Activated CD4-positive, alpha-beta memory T cell treated with anti-CD3 and anti-CD28 coated beads, Interleukin-2, amount 10 ng/mL, durations not matched to agents 7 days and 5 days (primary cell): ENCODE measurements around the gene ENOX1. TPM values are rescaled to one million over a fixed set of nuclear protein-coding genes. Genes with fewer than 3 reads are reported as not detected.

Experiments
- CTCF ChIA-PET: fragments of 350-600 bp; sonication (Branson Sonifier 250); formaldehyde crosslinking; loops from one replicate; lab custom pipeline; 2021; ENCODE audit warnings: antibody characterized with exemption, inconsistent platforms; lab: Charles Lee
- POLR2A ChIA-PET: fragments of 350-600 bp; sonication (Branson Sonifier 250); formaldehyde crosslinking; loops from one replicate; lab custom pipeline; 2021; ENCODE audit warnings: antibody characterized with exemption; lab: Charles Lee
- DNase-seq: peaks from one replicate; pipeline ENCODE4 v3.0.0-alpha.2; 2020
- H3K27ac Mint-ChIP-seq: one replicate; pipeline ENCODE4 v1.8.0; 2021; ENCODE audit warnings: mild to moderate bottlenecking, mixed read lengths
- H3K27me3 Mint-ChIP-seq: one replicate; pipeline ENCODE4 v1.8.0; 2021; ENCODE audit warnings: mixed read lengths
- H3K36me3 Mint-ChIP-seq: one replicate; pipeline ENCODE4 v1.8.0; 2021; ENCODE audit warnings: low read depth, mixed read lengths
- H3K4me1 Mint-ChIP-seq: one replicate; pipeline ENCODE4 v1.8.0; 2021; ENCODE audit warnings: mixed read lengths
- H3K4me3 Mint-ChIP-seq: one replicate; pipeline ENCODE4 v1.8.0; 2021; ENCODE audit warnings: mild to moderate bottlenecking, mixed read lengths
- H3K9me3 Mint-ChIP-seq: one replicate; pipeline ENCODE4 v1.8.0; 2021; ENCODE audit warnings: mixed read lengths
- total RNA-seq, 2 experiments: library from RNA; stranded (reverse); gene quantifications; one replicate each; pipeline ENCODE4 v1.2.3, GENCODE V29; 2021

ENOX1 gene
- total RNA-seq, 2 experiments from 2014 or later = 0.25 to 0.38 TPM

- no peaks in the 10 kb centered on the region for H3K4me1 Mint-ChIP-seq
- ChIA-PET CTCF (no interaction called here), POLR2A (no interaction called here)
- H3K4me3 Mint-ChIP-seq = no peak overlapping the region
- no peak for DNase-seq
- H3K9me3 Mint-ChIP-seq = no peaks in the 10 kb centered on the region
- no peaks in the 10 kb centered on the region for H3K36me3 Mint-ChIP-seq
- peaks cover 4% of the 10 kb centered on the region for H3K27me3 Mint-ChIP-seq
- no peak overlapping the region for H3K27ac Mint-ChIP-seq
Measured at GRCh38 chr13:43516401-43516833, 270.4 kb downstream of the ENOX1 start.

- no peak for DNase-seq
- H3K4me3 Mint-ChIP-seq = no peak overlapping the region
- no peaks in the 10 kb centered on the region for H3K9me3 Mint-ChIP-seq
- no peaks in the 10 kb centered on the region for H3K36me3 Mint-ChIP-seq
- POLR2A ChIA-PET = no interaction called here
- H3K4me1 Mint-ChIP-seq = no peaks in the 10 kb centered on the region
- H3K27ac Mint-ChIP-seq = no peak overlapping the region
- H3K27me3 Mint-ChIP-seq = peaks cover 4% of the 10 kb centered on the region
- CTCF ChIA-PET = no interaction called here
Measured at GRCh38 chr13:43515531-43515930, 271.2 kb downstream of the ENOX1 start.

GRCh38 chr13:43514311-43514710, 272.5 kb downstream of the ENOX1 start:
- ChIA-PET POLR2A (no interaction called here), CTCF (no interaction called here)
- Mint-ChIP-seq H3K4me3 (no peak overlapping the region), H3K9me3 (no peaks in the 10 kb centered on the region), H3K27me3 (peaks cover 4% of the 10 kb centered on the region), H3K4me1 (no peaks in the 10 kb centered on the region), H3K36me3 (no peaks in the 10 kb centered on the region), H3K27ac (no peak overlapping the region)
- DNase-seq = no peak

GRCh38 chr13:43512221-43512620, 274.6 kb downstream of the ENOX1 start:
- H3K27me3 Mint-ChIP-seq = peaks cover 4% of the 10 kb centered on the region
- ChIA-PET POLR2A (no interaction called here), CTCF (no interaction called here)
- no peaks in the 10 kb centered on the region for H3K36me3 Mint-ChIP-seq
- H3K27ac Mint-ChIP-seq = no peak overlapping the region
- H3K4me3 Mint-ChIP-seq = no peak overlapping the region
- DNase-seq = no peak
- H3K4me1 Mint-ChIP-seq = no peaks in the 10 kb centered on the region
- no peaks in the 10 kb centered on the region for H3K9me3 Mint-ChIP-seq

- H3K27me3 Mint-ChIP-seq = peaks cover 4% of the 10 kb centered on the region
- DNase-seq = no peak
- ChIA-PET POLR2A (no interaction called here), CTCF (no interaction called here)
- H3K4me1 Mint-ChIP-seq = no peaks in the 10 kb centered on the region
- no peaks in the 10 kb centered on the region for H3K9me3 Mint-ChIP-seq
- H3K4me3 Mint-ChIP-seq = no peak overlapping the region
- no peak overlapping the region for H3K27ac Mint-ChIP-seq
- no peaks in the 10 kb centered on the region for H3K36me3 Mint-ChIP-seq
Measured at GRCh38 chr13:43510956-43511901, 275.5 kb downstream of the ENOX1 start.

- peaks cover 17% of the 10 kb centered on the region for H3K27me3 Mint-ChIP-seq
- ChIA-PET CTCF (no interaction called here), POLR2A (no interaction called here)
- DNase-seq = no peak
- no peak overlapping the region for H3K4me3 Mint-ChIP-seq
- no peak overlapping the region for H3K27ac Mint-ChIP-seq
- H3K9me3 Mint-ChIP-seq = peaks cover 2% of the 10 kb centered on the region
- no peaks in the 10 kb centered on the region for H3K36me3 Mint-ChIP-seq
- no peaks in the 10 kb centered on the region for H3K4me1 Mint-ChIP-seq
Measured at GRCh38 chr13:43495732-43496131, 291.0 kb downstream of the ENOX1 start.

- Mint-ChIP-seq H3K27me3 (peaks cover 4% of the 10 kb centered on the region), H3K4me3 (no peak overlapping the region), H3K4me1 (no peaks in the 10 kb centered on the region), H3K27ac (no peak overlapping the region), H3K9me3 (peaks cover 3% of the 10 kb centered on the region), H3K36me3 (no peaks in the 10 kb centered on the region)
- DNase-seq = no peak
- ChIA-PET CTCF (no interaction called here), POLR2A (no interaction called here)
Measured at GRCh38 chr13:43494206-43494605, 292.6 kb downstream of the ENOX1 start.

- Mint-ChIP-seq H3K4me1 (no peaks in the 10 kb centered on the region), H3K9me3 (peaks cover 3% of the 10 kb centered on the region), H3K36me3 (no peaks in the 10 kb centered on the region), H3K4me3 (no peak overlapping the region), H3K27ac (no peak overlapping the region), H3K27me3 (peaks cover 3% of the 10 kb centered on the region)
- ChIA-PET POLR2A (no interaction called here), CTCF (no interaction called here)
- DNase-seq = no peak
Measured at GRCh38 chr13:43493496-43494000, 293.2 kb downstream of the ENOX1 start.

GRCh38 chr13:43492745-43493144, 294.0 kb downstream of the ENOX1 start:
- H3K4me1 Mint-ChIP-seq = no peaks in the 10 kb centered on the region
- ChIA-PET POLR2A (no interaction called here), CTCF (no interaction called here)
- no peaks in the 10 kb centered on the region for H3K27me3 Mint-ChIP-seq
- no peak for DNase-seq
- no peak overlapping the region for H3K4me3 Mint-ChIP-seq
- H3K9me3 Mint-ChIP-seq = peaks cover 3% of the 10 kb centered on the region
- no peak overlapping the region for H3K27ac Mint-ChIP-seq
- H3K36me3 Mint-ChIP-seq = no peaks in the 10 kb centered on the region

GRCh38 chr13:43492311-43492710, 294.5 kb downstream of the ENOX1 start:
- ChIA-PET POLR2A (no interaction called here), CTCF (no interaction called here)
- Mint-ChIP-seq H3K4me3 (no peak overlapping the region), H3K27me3 (no peaks in the 10 kb centered on the region), H3K36me3 (no peaks in the 10 kb centered on the region), H3K4me1 (no peaks in the 10 kb centered on the region), H3K9me3 (peaks cover 3% of the 10 kb centered on the region), H3K27ac (no peak overlapping the region)
- DNase-seq = no peak

GRCh38 chr13:43489233-43489632, 297.5 kb downstream of the ENOX1 start:
- ChIA-PET CTCF (no interaction called here), POLR2A (no interaction called here)
- peaks cover 4% of the 10 kb centered on the region for H3K4me1 Mint-ChIP-seq
- H3K27me3 Mint-ChIP-seq = no peaks in the 10 kb centered on the region
- H3K27ac Mint-ChIP-seq = no peak overlapping the region
- DNase-seq = no peak
- H3K4me3 Mint-ChIP-seq = no peak overlapping the region
- H3K36me3 Mint-ChIP-seq = no peaks in the 10 kb centered on the region
- H3K9me3 Mint-ChIP-seq = peaks cover 3% of the 10 kb centered on the region

- ChIA-PET POLR2A (no interaction called here), CTCF (no interaction called here)
- no peak overlapping the region for H3K4me3 Mint-ChIP-seq
- H3K36me3 Mint-ChIP-seq = no peaks in the 10 kb centered on the region
- peaks cover 4% of the 10 kb centered on the region for H3K4me1 Mint-ChIP-seq
- peaks cover 3% of the 10 kb centered on the region for H3K9me3 Mint-ChIP-seq
- H3K27ac Mint-ChIP-seq = no peak overlapping the region
- no peak for DNase-seq
- H3K27me3 Mint-ChIP-seq = no peaks in the 10 kb centered on the region
Measured at GRCh38 chr13:43487885-43488284, 298.9 kb downstream of the ENOX1 start.

- Mint-ChIP-seq H3K27me3 (no peaks in the 10 kb centered on the region), H3K36me3 (no peaks in the 10 kb centered on the region), H3K4me1 (peaks cover 4% of the 10 kb centered on the region), H3K9me3 (peaks cover 3% of the 10 kb centered on the region), H3K4me3 (no peak overlapping the region), H3K27ac (no peak overlapping the region)
- ChIA-PET POLR2A (no interaction called here), CTCF (no interaction called here)
- DNase-seq = no peak
Measured at GRCh38 chr13:43487461-43487860, 299.3 kb downstream of the ENOX1 start.
